Stimulated activated CD4-positive, alpha-beta T cell treated with anti-CD3 and anti-CD28 coated beads, Interleukin-12 subunit alpha, Interleukin-12 subunit beta, amount 100 ng/mL, for 48 hours (primary cell): ENCODE measurements around the gene ROGDI.

Experiments
- DNase-seq, 3 donors: peaks; one replicate each; pipeline ENCODE4 v3.0.0-alpha.2; 2020; ENCODE audit warnings: low read depth in 2 of 3, low spot score in 1 of 3

The ROGDI gene

DNA sequence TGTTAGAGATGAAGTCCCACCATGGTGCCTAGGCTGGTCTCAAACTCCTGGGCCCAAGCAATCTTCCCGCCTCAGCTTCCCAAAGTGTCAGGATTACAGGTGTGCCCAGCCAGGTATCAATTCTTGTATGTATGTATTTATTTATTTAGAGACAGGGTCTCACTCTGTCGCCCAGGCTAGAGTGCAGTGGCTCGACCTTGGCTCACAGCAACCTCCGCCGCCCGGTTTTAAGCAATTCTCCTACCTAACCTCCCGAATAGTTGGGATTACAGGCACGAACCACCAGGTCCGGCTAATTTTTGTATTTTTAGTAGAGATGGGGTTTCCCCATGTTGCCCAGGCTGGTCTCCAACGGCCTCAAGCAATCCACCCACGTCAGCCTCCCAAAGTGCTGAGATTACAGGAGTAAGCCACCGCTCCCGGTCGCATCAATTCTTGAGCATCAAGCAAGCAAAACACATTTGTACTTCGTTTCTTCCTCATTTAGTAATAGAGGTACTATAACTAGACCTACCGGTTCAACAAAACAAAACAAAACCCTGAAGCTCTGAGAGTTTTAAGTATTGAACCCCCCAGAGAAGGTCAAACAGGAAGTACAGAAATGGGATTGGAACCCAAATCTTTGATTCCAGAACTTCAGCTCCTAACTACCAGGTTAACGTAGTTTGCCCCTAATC, 34.4 kb downstream of the ROGDI start:
- DNase-seq: no peak

DNA sequence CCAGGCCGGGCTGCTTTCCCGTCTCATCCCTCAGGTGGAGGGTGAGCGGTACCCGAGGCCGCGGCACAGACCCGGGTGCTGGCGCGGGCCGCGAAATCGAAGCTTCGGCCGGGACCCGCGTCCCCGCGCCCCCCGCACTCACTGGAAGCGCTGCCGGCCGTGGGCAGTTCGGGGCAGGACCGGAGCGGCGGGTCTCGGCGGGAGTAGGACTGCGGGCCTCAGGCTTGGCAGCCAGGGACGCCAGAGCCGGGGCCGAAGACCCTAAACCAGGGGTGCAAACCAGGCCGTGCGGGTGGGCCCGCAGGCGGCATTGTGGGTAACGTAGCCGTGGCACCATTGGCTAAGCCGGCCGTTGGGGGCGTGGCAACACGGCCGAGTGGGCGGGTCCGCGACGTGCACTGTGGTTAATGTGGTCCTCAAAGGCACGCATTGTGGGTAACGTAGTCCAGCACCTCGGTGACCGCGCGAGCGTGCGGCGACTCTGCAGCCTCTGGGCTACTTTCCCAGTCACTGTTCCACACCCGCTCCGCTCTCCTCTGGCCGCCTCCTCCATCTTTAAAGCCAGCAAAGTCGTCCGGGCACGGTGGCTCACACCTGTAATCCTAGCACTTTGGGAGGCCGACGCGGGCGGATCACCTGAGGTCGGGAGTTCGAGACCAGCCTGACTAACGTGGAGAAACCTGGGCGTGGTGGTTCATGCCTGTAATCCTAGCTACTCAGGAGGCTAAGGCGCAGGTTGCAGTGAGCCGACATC, 35.4 kb downstream of the ROGDI start, which contains the start of gene ZNF500:
TSS of gene ZNF500 (minus strand) at position 288 of the 754 bp plus-strand sequence. CDS start 1,184 bp downstream, outside the sequence.
- DNase-seq: peak; percentile 95 to 98 (median 96)

DNA sequence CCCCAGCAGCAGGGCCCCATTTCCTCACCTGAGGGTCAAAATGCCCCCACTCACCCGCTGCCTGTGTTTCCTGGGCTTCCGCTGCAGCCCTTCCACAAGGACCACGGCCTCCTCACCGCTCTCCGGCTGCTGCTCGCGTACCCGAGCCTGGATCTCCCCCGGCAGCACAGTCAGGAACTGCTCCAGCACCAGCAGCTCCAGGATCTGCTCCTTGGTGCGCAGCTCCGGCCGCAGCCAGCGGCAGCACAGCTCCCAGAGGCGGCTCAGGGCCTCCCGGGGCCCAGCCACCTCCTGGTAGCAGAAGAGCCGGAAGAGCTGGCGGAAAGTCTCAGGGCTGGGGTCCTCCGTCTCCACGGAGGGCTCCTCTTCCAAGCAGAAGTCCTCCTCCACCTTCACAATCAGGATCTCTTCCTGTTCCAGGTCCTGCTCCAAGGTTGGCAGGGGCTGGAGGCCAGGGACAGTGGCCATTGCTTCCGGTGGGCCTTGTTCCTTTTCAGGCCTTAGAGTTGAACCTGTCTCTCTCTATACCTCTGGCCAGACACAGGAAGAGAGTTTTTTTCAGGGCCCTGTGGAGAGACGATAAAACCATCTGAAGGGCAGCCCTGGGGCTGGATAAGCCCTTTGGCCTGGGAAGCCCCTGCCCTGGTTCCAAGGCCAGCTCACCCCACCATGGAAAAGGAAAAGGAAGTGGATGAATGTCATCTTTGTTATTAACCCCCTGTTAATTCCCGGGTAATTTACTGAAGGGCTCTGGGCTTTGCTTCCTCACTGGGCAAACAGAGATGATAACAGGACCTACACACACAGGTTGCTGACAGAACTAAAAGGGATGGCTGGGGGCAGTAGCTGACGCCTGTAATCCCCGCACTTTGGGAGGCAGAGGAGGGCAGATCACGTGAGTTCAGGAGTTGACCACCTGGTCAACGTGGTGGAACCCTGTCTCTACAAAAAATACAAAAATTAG, 36.6 kb downstream of the ROGDI start:
- DNase-seq: no peak

DNA sequence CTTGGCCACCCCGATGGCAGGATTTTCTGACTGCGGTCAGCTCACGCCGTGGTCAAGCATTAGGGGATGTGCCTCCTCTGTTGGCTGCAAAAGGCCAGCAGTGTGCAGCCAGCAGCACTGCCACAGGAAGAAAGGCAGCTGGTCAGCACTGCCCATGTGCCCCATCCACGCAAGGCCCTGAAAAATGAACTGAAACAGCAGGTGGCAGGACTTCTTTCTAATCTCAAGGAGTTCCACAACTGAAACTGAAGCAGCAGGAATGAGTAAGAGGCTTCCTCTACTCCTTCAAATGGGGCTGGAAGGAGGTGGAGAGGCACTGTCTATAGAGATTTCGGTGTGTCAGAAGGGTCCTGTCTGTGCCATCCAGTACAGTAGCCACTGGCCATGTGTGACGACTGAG, 38.6 kb downstream of the ROGDI start:
- DNase-seq: no peak

DNA sequence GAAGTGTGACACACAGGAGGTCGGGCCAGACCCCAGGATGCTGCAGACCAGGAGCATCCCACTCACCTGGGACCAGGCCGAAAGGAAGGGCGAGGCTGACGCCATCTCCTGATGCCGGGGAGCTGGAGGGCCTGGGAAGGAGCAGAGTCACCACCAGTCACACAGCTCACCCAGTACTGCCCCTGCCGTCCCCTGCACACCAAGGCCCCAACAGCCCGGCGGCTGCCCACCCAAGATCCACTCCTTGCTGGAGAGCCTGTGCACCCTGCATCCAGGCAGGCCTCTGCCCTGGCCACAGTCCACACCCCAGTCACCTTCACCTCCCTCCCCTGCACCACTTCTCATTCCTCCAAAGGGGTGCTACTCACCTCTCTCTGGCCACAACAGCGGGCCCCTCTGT, 40.2 kb downstream of the ROGDI start:
- DNase-seq: no peak

DNA sequence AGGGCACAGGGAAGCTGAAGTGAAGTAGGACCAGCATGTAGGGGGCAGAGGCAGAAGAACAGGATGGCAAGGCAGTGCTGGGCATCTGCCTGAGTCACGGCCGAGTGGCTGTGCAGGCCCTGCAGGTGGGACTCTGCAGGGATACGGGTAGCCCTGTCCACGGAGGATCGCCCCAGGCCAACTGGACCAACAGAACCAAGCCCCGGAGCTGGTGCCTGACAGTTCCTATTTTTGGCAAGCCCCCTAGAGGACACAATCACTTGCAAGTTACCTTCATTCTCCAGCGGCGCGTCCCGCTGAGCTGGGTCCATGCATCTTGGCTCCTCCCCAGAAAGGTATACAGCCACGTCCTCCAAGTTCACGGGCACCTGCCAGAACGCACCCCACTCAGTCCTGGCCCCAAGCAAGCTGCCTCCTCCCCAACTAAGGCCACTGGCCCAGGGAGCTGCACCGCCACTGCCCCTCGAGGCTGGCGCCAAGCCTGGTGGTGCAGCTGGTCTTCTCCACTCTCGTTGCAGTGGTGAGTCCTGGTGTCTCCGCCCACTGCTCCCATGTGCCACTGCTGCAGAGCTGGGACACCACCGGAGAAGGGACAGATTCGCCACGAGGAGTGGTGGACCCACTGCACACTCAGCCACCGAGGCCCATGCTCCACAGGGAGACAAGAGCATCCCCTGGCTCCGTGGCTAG, 42.1 kb downstream of the ROGDI start:
- DNase-seq: no peak

DNA sequence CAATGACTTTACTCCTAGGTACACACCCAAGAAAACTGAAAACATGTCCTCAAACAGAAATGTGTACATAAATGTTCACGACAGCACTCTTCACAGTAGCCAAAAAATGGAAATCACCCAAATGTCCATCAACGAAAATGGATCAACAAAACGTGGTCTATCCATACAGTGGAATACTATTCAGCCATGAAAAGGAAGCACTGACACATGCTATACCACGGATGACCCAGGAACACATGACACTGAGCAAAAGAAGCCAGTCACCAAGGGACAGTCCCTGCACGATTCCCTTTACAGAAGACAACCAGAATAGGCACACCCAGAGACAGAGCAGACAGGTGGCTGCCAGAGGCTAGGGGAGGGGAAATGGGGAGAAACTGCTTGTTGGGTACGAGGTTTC, 46.7 kb downstream of the ROGDI start:
- no peak for DNase-seq

DNA sequence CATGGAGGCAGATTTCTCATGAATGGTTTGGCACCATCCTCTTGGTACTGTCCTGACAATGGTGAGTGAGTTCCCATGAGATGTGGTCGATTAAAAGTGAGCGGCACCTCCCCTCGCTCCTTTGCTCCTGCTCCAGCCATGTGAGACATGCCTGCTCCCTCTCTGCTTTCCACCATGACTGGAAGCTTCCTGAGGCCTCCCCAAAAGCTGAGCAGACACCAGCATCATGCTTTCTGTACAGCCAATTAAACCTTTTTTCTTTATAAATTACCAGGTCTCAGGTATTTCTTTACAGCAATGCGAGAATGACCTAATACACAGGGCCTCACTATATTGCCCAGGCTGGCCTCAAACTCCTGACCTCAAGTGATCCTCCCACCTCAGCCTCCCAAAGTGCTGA, 47.6 kb downstream of the ROGDI start:
- no peak for DNase-seq

DNA sequence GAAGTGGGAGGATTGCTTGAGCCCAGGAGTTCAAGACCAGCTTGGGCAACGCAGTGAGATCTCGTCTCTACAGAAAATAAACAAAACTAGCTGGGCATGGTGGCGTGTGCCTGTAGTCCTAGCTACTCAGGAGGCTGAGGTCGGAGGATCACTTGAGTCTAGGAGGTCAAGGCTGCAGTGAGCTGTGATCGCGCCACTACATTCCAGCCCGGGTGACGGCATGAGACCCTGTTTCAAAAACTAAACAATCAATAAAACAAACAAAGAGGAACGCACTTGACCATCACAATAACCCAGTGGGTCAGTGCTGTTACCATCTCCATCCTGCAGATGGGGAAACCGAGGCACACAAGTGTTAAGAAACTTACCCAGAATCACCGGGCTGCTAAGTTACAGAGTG, 49.2 kb downstream of the ROGDI start:
- DNase-seq: no peak

DNA sequence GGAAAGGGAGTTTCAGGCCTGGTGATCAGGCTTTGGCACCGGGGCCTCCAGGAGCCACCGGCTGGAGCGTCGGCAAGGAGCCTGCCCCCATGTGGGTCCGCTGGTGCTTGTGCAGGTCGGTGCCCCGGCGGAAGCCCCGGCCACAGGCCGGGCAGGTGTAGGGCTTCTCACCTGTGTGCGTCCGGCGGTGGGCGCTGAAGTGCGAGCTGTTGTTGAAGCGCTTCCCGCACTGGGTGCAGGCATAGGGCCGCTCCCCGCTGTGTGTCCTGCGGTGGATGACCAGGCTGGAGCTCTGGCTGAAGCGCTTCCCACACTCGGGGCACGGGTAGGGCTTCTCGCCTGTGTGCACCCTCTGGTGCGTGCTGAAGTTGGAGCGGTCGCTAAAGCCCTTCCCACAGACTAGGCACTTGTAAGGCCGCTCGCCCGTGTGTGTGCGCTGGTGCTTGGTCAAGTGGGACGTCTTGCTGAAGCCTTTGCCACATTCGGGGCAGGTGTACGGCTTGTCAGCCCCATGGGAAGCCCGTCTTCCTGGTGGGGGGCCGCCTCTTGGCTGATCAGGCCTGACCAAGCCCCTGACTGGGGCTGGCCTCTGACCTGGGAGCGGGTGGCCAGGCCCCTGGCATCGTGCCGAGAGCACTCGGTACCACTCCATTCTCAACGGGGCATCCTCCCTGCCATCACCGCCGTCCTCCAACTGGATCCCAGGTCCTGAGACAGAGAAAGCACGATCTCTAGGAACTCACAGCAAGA, 49.9 kb downstream of the ROGDI start:
- DNase-seq: no peak

DNA sequence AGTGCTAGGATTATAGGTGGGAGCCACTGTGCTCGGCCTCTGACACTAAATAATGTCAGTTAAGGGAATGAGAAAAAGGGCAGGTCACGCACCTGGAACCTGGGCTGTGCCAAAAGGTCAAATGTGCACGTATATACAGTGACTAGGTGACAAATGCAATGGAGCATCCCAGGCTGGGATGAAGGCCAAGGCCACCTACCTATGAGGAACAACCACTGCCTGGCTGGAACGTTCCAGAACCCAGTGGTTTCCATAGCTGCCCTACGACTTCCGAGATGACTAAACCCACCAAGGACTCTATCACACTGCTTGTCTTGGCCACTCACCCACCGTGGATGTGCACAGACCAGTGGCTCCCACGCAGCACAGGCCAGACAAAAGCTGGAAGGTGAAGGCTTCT, 51.5 kb downstream of the ROGDI start:
- DNase-seq: no peak

DNA sequence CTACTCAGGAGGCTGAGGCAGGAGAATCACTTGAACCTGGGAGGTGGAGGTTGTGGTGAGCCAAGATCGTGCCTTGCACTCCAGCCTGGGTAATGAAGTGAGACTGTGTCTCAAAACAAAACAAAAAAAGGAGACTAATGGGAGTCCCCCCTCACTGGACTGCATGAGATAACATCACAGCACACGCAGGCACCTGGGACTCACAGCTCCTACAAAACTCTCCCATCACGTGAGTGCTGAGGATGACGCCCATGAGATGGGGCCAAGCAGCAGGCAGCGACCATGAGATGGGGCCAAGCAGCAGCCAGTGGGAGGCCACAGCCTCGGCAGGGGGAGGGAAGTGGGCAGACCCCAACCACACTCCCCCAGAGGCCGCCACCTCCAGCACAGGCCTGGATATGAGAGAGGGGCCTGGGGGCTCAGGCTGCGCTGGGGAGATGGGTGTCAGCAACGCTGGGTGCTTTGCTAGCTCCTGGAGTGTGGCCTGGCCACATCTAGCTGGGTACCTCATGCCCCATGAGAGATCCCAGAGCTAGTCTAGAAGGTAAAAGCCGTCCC, 52.7 kb downstream of the ROGDI start:
- DNase-seq: no peak

DNA sequence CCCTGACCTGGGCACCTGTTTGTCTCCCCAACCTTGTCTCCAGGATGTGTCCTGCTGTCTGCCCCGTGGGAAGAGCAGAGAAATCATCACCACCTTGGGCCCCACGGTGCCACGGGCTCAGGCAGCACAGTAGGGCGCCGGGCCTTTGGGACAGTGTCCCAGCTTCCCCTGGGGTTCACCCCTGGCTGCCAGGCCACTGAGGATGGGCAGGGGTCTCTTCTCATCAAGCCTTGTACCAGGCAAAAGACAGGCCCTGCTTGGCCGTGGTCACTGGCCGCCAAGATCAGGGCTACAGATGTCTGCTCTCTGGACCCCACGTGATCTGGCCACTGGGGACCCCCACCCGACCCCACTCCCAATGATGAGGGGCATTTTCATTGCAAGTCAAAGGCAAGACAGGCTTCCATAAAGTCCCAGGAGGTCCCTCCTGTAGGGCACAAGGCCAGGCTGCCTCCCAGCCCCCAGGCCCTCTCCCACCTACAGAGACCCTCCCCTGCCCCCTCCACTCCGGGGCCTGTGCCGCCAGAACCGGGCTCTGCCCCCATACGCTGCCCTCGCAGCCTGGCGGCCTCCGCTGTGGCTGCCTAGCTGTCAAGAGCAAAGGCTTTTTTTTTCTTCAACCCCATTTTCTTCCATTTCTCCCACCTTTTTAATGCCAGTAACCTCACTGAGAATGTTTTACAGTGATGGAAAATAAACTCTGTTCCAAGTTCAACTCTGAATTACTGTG, 53.6 kb downstream of the ROGDI start:
- no peak for DNase-seq

DNA sequence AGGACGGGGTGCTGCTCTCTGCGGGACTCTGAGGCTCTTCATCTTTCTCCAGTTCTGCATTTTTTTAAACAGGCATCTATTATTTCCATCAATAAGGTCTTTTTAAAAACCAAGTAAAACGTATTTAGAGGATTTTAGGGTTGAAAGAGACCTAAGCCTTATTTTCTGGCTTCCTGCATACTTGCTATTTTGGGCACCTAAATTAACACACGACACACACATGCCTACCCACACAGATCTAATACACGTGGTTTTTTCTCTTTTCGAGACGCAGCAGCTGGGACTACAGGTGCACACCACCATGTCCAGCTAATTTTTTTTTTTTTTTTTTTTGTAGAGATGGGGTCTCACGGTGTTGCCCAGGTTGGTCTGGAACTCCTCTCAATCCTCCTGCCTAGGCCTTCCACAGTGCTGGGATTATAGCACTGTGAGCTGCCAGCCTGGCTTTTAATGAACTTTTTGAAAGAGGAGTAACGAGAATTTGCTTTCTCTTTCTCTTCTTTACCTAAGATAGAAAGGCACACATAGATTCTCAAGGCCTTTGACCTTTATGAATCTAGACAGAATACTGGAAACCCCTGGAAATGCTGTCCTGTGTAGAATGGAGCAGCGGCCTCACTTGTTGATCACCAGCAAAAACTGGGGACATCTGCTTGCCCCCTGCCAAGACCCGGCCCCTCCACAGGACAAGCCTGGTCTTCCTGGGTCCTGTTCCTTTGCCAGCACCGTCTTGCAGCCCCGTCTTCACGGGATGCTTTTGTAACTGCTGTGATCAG, 54.3 kb downstream of the ROGDI start:
- DNase-seq: no peak

DNA sequence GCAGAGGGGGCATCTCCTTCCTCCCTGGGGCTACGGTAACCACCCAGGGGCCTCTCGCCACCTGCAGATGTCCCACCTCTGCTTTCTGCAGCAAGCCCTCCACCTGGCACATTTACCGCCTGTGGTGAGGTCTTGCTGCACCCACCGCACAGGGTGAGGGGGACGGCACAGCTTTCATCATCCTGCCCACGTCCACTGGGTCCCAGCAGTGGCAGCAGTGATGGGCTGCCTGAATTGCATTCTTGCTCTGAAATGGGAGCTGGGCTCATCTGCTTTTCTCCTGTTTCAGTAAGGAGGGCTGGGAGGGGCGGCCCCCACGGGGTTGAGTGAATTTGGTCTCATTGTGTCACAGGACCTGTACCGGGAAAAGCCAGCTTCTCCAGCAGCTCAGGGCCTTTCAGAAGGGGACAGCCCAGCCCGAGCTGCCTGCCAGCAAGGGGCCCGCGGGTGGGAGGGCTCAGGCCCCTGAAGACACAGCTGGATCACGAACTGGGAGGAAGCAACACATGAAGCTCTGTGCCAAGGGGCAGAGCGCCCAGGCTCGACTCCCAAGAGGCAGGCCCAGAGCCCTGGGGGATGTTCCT, 55.4 kb downstream of the ROGDI start:
- no peak for DNase-seq
